NCI-H2227 treated with DMSO at 0.1 percent for 48 hours (cell line): Measurements from ENCODE around the gene KCNAB2.

Source experiments
- DNase-seq: peaks from one replicate; lab custom pipeline; 2025; lab: John Stamatoyannopoulos, UW

KCNAB2 gene

DNA sequence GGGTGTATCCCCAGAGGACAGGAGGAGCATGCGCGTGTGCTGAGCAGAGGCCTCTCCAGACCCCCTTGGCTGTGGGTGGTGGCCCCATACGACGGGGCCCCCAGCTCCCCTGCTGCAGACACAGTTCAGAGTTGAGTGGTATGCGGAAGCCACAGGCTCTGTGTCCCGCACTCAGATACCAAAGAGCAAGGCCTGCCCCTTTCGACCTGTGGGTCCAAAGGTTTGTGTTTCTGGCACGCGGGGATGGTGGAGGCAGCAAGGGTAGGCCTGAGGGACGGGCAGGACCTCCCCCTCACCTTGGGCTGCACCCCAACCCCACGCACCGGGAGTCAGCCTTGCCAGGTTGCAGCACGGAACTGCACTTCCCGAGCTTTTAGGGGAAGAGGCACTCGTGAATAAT lies at the start of gene KCNAB2:
TSS of gene KCNAB2 (plus strand) at position 328 of the 400 bp plus-strand sequence. CDS start 5,649 bp downstream, outside the sequence.
- DNase-seq = no peak

GRCh38 chr1:5996641-5997270 lies 48.9 kb upstream of the KCNAB2 start:
- DNase-seq = no peak

DNA sequence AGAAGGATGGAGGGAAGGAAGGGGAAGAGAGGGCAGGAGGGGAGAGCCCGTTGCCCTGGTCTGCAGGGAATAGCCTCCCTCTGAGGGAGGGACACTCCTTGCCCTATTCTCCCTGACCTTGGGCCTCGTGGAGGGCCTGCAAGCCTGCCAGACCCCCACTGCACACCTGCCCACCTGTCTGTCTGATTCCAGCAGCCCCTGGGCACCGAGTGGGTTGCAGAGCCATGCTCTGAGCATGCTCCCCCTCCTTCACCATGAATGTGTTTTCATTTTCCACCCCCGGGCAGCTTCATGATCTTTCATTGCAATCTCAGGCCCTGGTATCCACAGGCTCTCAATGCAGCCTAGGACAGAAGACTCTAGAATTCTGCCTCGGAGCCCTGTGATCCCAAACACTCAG lies 48.4 kb upstream of the KCNAB2 start:
- no peak for DNase-seq

- no peak for DNase-seq
These were observed 47.4 kb upstream of the KCNAB2 start for GRCh38 chr1:5998051-5998905.

DNA sequence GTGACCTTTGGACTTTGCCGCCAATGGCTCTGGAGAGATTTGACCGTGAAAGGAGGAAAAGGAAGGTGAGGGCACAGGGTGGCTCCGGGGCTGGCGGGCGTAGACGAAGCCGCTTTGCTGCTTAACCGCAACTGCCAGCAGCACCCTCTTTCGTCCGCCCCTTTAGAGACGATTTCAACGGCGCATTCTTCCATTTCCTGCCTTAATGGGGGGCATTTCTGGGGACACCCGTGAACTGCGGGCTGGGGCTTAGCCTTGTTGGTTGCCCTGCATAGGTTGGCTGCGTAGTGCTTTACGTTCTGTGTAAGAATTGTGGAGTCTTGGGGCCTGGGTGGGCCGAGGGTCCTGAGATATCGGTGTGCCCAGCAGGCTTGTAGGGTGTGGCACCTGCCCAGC lies 46.8 kb upstream of the KCNAB2 start:
- DNase-seq = no peak

DNA sequence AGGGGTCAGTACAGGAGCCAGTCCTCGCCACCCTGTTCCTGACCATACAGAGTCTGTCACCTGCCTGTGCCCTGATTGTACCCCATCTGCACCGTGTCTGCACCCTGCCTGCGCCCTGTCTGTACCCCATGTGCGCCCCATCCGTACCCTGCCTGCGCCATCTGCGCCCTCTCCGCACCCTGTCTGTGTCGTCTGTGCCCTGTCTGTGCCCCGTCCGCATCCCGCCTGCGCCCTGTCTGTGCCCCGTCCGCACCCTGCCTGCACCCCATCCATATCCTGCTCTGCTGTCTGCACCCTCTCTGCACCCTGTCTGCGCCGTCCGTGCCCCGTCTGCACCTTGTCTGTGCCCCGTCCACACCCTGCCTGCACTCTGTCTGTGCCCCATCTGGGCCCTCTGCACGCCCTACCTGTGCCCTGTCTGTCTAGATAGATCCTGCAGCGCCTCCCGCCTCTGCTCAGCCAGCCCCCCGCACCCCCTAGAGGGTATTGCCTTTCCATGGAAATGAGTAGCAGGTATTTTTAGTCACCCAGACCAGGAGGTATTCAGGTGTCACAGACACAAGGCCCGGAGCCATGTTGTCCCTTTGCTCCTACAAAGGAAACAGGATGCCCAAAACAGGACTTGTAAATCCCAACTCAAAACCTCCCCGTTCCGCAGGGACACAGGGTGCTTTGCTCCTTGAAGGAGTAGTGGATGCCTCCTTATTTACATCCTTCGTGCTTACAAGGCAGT lies 45.8 kb upstream of the KCNAB2 start:
- DNase-seq = no peak

DNA sequence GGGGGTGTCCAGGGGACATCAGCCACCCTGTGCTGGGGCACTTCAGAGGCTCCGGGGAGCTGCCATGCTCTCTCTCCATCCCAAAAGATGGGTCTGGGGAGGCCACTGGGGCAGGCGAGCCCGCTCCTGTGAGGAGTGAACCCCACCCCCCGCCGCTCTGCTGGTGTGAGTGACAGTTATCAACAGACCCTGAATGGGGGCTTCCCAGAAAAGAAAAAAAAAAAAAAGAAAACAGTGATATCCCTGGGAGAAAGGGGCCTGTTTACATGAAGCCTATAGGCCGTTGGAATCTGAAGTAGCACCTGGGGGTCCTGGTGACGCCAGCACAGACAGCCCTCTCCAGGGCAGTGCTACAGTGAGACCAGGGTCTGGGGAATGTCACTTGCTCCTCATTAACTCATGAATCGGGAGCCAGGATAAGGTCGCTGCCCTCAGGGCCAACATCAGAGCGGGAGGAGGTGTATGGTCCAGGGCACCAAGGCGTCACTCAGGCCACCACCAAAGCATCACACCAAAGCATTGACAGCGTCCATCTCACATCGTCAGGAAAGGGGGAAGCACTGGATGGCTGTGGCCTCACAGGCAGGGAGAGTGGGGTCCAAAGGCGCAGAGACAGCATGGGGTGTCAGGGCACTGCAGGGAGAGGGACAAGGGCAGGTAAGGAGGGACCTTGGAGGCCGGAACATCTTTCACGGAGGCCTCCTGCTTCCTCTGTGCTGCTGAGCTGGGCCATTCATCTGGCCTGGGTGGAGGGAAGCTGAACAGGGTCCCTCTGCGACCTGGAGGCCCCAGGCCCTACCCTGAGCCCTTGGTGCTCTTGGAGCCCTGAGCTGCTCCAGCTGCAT lies 45.0 kb upstream of the KCNAB2 start:
- no peak for DNase-seq

DNA sequence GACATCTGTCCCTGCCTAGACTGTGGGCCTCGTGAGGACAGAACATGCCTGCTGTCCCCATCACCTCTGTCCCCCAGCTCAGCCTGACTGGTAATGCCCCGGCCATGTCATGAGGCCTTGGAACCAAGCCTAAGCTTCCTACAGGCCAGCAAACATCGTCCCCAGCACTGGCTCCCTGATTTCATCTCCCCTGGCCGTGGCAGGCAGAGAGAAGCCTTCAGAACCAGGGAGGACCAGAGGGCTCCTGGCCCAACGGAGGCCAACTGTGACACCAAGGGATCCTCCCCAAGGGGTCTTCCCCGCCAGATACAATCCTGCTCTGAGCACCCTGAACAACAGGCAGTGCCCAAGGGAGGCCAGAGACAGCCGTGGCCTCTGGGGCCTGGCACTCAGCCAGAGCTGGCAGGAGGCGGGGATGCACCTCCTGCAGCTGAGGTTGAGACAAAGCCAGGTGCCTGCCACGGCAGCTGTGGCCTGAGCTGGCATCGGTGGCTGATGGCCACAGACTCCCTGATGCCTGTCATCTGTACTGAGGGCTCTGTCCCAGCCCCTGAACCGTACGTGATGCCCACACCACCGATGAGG lies 43.6 kb upstream of the KCNAB2 start:
- no peak for DNase-seq

DNA sequence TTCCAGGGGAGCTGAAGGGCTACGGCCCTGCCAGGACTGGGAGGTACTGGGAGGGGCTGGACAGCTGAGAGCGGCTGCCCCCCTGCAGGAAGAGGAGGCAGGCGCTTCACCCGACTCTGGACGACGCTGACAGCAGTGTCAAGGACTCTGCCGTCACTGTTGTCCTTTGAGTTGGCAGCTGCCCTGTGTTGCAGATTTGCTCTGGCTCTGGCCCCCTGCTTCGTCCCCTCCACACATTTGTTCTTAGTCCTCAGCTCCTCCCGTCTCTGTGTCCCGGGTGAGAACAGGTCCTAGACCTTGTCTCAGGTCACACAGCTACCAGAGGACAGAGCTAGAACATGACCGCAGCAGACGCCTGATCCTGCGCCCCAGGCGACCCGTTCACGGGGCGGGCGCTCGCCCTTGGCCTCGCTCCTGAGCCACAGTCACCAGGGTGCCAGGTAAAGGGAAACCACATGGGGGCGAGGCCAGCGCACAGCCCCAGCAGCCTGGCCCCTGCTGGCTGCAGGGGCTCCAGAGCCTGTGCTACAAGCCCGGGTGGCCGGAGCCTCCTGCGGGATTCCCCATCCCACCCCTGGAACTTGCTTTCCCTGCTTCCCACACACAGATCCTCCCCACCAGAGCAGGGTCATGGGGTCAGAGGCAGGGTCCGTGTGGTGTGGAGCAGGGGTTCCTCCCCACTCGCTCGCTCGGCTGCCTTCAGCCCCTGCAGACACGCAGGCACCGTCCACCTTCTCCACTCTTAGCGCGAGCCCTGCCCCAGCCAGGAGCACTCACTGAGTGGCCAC lies 42.8 kb upstream of the KCNAB2 start:
- no peak for DNase-seq

DNA sequence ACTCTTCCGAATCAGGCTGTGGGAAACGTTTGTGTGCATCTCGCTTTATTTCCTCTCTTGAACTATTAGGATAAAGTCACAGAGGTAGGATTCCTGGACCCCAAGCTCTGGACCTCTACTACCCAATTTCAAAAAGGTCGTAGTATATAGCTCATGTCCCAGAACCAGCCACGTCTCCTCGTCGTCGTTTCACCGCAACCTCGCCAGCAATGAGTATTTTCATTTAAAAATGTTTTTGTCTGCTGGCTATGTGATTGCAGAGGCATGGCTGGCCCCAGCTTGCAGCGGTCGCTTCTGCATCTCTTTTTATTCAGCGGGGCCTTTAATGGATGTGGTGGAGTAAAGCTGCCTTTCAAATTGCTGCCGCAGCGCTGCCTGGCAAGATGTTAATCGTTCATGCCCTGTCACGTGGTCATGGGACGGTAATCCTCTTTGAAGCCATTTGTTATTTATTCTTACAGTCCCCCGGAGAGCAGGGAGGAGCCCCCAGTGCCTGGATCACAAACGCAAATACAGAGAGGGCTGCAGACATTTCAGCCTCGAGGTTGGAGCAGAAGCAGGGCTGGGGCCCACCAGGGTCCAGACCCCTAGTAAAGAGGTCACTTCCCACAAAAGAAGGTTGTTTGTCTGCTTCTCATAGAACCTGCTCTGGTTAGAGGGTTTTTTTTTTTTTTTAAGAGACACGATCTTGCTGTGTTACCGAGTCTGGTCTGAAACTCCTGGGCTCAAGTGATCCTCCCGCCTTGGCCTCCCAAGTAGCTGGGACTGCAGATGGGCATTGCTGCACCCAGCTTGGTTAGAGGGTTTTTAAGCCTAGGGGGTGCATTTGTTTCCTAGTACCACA lies 41.9 kb upstream of the KCNAB2 start:
- DNase-seq = peak; percentile 97

DNA sequence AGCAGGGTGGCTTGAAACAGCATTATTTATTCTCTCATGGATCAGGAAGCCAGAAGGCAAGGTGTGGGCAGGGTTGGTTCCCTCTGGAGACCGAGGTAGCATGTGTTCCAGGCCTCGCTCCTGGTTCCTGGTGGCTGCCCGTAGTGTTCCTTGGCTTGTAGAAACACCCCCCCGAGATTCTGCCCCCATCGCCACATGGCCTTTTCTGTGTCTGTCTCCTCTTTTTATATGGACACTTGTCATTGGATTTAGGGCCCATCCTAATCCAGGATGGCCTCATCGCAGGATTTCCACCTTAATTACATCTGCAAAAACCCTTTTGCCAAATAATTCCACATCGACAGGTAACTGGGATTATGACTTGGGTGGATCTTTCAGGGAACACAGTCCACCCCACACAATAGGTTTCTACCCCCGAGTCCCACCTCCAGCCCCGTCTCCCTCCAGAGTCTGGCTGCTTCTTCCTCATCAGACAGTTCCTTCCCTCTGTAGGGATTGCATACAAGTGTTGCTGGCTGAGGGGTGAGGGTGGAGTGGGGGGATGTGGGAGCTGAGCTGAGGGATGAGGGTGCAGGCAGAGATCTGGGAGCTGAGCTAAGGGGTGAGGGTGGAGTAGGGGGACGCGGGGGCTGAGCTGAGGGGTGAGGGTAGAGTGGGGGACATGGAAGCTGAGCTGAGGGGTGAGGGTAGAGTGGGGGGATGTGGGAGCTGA lies 41.1 kb upstream of the KCNAB2 start:
- no peak for DNase-seq

GRCh38 chr1:6005276-6005917 lies 40.3 kb upstream of the KCNAB2 start:
- DNase-seq = peak; percentile 27

DNA sequence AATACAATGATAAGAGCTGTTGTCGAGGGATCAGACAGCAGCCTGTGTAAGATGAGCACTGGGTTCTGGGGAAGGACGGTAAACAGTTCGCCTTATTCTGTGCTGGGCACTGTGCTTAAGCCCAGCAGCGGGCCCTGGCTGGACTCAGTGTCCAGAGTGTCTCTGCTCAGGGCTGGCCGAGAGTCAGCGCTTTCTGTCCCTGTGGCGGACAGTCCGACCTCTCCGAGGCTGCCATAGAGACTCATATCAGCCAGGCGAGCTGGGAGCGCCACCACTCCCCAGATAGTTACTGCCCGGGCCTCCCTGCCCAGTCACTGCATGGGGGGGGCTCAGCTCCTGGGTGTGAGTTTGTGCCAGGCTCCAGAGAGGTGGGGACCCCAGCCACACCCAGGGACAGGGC lies 38.8 kb upstream of the KCNAB2 start:
- no peak for DNase-seq

- peak; percentile 27 for DNase-seq
These were observed 38.2 kb upstream of the KCNAB2 start for GRCh38 chr1:6007318-6008083.

GRCh38 chr1:6008084-6008415 lies 37.6 kb upstream of the KCNAB2 start:
- DNase-seq = no peak

DNA sequence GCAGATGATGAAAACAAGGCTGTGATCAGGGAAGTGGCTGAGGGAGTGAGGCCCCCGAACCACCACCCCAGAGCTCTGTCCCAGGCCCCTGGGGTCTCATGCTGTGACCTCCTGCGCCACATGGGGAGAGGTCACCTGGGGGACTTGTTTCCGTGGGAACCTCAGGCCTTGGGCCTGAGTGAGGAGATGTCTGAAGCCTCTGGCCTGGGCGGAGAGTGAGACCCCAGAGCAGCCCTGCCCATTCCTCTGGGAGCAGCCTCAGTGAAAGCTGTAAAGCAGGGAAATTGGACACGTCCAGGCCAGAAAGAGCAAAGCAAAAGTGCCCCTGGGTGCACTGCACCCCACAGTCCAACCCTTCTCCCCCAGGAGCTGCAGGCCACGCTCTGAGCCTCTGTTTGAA lies 37.0 kb upstream of the KCNAB2 start:
- DNase-seq = no peak

DNA sequence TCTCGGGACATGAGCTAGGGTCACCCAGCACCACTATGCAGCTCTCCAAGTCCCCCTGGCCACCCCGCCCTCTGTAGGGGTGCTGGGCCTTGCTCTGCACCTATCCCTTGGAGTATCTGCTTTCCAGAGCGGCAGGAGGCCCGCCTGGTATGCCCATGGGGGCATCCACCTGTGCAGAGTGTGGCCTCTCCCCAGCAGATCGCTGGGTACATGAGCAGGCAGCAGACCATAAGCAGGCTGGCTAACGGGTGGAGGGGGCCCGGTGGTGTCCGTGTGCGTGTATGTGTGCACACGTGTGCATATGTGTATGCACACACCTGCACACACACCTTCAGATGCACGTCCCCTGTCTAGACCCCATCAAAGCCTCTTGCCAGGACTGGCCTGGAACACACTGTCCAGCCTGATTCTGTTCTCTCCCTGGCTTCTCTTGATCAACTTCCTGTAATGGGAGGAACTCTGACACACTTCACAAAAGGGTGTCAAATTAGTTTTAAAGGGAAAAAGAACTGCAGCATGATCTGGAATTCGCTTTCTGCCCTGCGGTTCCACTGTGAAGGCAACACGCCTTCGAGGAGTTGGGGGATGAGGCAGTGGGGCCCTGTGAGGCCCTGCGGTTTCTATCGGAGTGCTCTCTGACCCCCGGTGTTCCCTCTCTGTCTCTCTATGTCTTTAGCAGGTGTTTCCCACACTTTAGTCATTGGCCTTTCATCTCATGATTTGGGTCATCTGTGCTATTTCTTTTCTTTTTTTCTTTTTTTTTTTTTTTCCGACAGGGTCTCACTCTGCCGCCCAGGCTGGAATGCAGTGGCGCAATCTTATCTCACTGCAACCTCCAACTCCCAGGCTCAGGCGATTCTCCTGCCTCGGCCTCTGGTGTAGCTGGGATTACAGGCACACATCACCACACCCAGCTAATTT lies 36.3 kb upstream of the KCNAB2 start:
- no peak for DNase-seq
